ENCODE measurements around the gene LHFPL5. TPM values are rescaled to one million over a fixed set of nuclear protein-coding genes. Genes with fewer than 3 reads are reported as not detected.

LHFPL5 gene
- total RNA-seq, 1 experiment from 2014 or later = 0.71 TPM

DNA sequence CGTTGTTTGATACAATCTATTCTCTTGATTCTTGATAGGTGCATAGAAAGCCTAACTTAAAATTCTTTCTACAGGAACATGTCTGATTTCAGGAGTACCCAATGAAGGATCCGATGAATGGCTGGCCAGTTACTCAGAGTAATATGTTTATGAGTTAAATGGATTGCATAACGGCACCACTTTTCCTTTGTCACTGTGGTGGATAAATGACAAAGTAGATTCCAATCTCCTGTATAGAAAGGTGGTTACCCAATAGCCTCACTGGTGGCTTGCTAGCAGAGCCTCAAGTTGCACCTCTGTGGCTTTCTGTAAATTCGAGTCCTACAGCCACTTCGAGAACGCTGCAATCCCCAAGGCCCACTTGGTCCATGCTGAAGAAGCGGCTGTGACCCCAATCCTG is 28.4 kb downstream of the LHFPL5 start:
- Histone ChIP-seq H3K79me2 (ENCODE audit: insufficient read depth, low read length) (no peaks in the 10 kb centered on the region), H3K4me2 (ENCODE audit: low read length) (no peak overlapping the region), H3K9me3 (ENCODE audit: control insufficient read depth in 1 of 2, insufficient read depth in 1 of 2, low read depth in 1 of 2, low read length in 2 of 2) (no peaks in the 10 kb centered on the region), H4K20me1 (ENCODE audit: insufficient read depth) (no peaks in the 10 kb centered on the region), H3K27me3 (ENCODE audit: insufficient read depth, low read length) (no peaks in the 10 kb centered on the region), H3K9me2 (ENCODE audit: insufficient read depth) (no peaks in the 10 kb centered on the region), H3K36me3 (ENCODE audit: control insufficient read depth in 1 of 2, insufficient read depth in 2 of 2, low read length in 2 of 2) (peaks cover 31 to 33% of the 10 kb centered on the region in 2 experiments), H3K27ac (ENCODE audit: low read depth, low read length) (no peak overlapping the region), H2AFZ (ENCODE audit: low read depth, low read length, poor library complexity, severe bottlenecking) (no peak overlapping the region), H3K4me1 (ENCODE audit: control insufficient read depth in 1 of 2, insufficient read depth in 2 of 2, low read length in 2 of 2) (no peaks in the 10 kb centered on the region), H3K9ac (ENCODE audit: low read length) (no peak overlapping the region), H3K4me3 (replicated peaks in 1 of 2; ENCODE audit: low read depth in 1 of 2, low read length in 2 of 2) (no peak overlapping the region)
- CTCF ChIA-PET = no interaction called here
- DNase-seq (ENCODE audit: low read depth, low spot score) (no peak), ATAC-seq (no peak)
- no peak for TF ChIP-seq SP1 (IDR thresholded peaks at IDR 0.05; ENCODE audit: low read depth)
- no peak for TF ChIP-seq EZH2 (IDR thresholded peaks at IDR 0.05)
- no peak for TF ChIP-seq YY1 (IDR thresholded peaks at IDR 0.05; ENCODE audit: extremely low read depth, insufficient replicate concordance, low read depth, low read length)
- TF ChIP-seq, protein P1, sequence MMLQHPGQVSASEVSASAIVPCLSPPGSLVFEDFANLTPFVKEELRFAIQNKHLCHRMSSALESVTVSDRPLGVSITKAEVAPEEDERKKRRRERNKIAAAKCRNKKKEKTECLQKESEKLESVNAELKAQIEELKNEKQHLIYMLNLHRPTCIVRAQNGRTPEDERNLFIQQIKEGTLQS (IDR thresholded peaks at IDR 0.05) = no peak
- no peak for TF ChIP-seq FOSL1 (IDR thresholded peaks at IDR 0.05; ENCODE audit: low read depth)
- no peak for TF ChIP-seq TCF7L2 (IDR thresholded peaks at IDR 0.05; ENCODE audit: borderline replicate concordance, extremely low read depth, insufficient read depth, insufficient read length)
- no peak for TF ChIP-seq POLR2A (IDR thresholded peaks at IDR 0.05; ENCODE audit: borderline replicate concordance, extremely low read depth, insufficient read depth, insufficient read length)
- no peak for TF ChIP-seq ZFX (IDR thresholded peaks at IDR 0.05)
- no peak for TF ChIP-seq CBX3 (IDR thresholded peaks at IDR 0.05; ENCODE audit: low read depth)
- TF ChIP-seq, protein P2, sequence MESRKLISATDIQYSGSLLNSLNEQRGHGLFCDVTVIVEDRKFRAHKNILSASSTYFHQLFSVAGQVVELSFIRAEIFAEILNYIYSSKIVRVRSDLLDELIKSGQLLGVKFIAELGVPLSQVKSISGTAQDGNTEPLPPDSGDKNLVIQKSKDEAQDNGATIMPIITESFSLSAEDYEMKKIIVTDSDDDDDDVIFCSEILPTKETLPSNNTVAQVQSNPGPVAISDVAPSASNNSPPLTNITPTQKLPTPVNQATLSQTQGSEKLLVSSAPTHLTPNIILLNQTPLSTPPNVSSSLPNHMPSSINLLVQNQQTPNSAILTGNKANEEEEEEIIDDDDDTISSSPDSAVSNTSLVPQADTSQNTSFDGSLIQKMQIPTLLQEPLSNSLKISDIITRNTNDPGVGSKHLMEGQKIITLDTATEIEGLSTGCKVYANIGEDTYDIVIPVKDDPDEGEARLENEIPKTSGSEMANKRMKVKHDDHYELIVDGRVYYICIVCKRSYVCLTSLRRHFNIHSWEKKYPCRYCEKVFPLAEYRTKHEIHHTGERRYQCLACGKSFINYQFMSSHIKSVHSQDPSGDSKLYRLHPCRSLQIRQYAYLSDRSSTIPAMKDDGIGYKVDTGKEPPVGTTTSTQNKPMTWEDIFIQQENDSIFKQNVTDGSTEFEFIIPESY (IDR thresholded peaks at IDR 0.05; ENCODE audit: extremely low read depth, insufficient replicate concordance, low read length) = no peak
- TF ChIP-seq CEBPB (IDR thresholded peaks at IDR 0.05; ENCODE audit: low read depth) = no peak
- BruUV-seq (replicated peaks) = no TSS peak
- RAD21 ChIA-PET (ENCODE audit: low non-redundant PET in 1 of 2, low total read pairs in 2 of 2, uncharacterized antibody in 2 of 2, unreplicated experiment in 2 of 2) = no interaction called here
- intact Hi-C loops (cut with micrococcal nuclease) = no loop called here
- POLR2A ChIA-PET = no interaction called here
